Breast epithelium (tissue), 3 donors: ENCODE data around the gene ANKRD53.

Source experiments
- CTCF ChIP-seq, 3 donors: fragments of 450-650 bp; IDR thresholded peaks; one replicate each; pipeline ENCODE4 v1.5.1; 2016 to 2017; ENCODE audit warnings: antibody characterized with exemption in 3 of 3, mild to moderate bottlenecking in 3 of 3, moderate library complexity in 3 of 3
- POLR2A ChIP-seq: fragments of 450-650 bp; IDR thresholded peaks from one replicate; pipeline ENCODE4 v1.6.1; 2016; ENCODE audit warnings: antibody characterized with exemption, mild to moderate bottlenecking, moderate library complexity
- POLR2AphosphoS5 ChIP-seq, 3 donors: sonication (generic); formaldehyde crosslinking; IDR thresholded peaks; one replicate each; pipeline ENCODE4 v1.6.1; 2017; ENCODE audit warnings: antibody characterized with exemption in 3 of 3

- TF ChIP-seq CTCF (IDR thresholded peaks at IDR 0.05) (no peak), POLR2A (no peak), POLR2AphosphoS5 (IDR thresholded peaks at IDR 0.05) (no peak)
Observed at GRCh38 chr2:70988726-70989648, 10.6 kb downstream of the ANKRD53 start.
